Naive thymus-derived CD4-positive, alpha-beta T cell (primary cell): ENCODE results near the gene CTNNA1. TPM values are rescaled to one million over a fixed set of nuclear protein-coding genes. Genes with fewer than 3 reads are reported as not detected.
"Not testable (repeated sequence)": the region's sequence is repeated elsewhere in the genome, so short reads cannot be mapped to it uniquely, and the experiment has no call there.

ENCODE experiments used
- ATAC-seq: fragments of 150-1000 bp; cut with Tn5 transposase; 2 replicates; pipeline ENCODE4 v1.10.0; 2021; ENCODE audit warnings: mild to moderate bottlenecking, moderate library complexity
- CTCF ChIA-PET: fragments of 350-600 bp; sonication (Branson Sonifier 250); formaldehyde crosslinking; loops from one replicate; lab custom pipeline; 2021; ENCODE audit warnings: antibody characterized with exemption; lab: Charles Lee
- POLR2A ChIA-PET: fragments of 350-600 bp; sonication (Branson Sonifier 250); formaldehyde crosslinking; loops from one replicate; lab custom pipeline; 2021; ENCODE audit warnings: antibody characterized with exemption, inconsistent platforms; lab: Charles Lee
- DNase-seq, 9 donors: peaks; one replicate each; pipeline versions ENCODE4 v3.0.0 to v3.0.0-alpha.2; 2020 to 2022; ENCODE audit warnings: mixed read lengths in 1 of 9
- H3K27ac ChIP-seq: one replicate; pipeline ENCODE4 v1.7.0; 2013; ENCODE audit warnings: mild to moderate bottlenecking, low read depth, low read length, moderate library complexity
- H3K27me3 ChIP-seq, 2 donors: one replicate each; pipeline ENCODE4 v1.7.0; 2013; ENCODE audit warnings: low read length in 2 of 2, mild to moderate bottlenecking in 2 of 2, moderate library complexity in 2 of 2; ENCODE audit not compliant: control insufficient read depth in 2 of 2, insufficient read depth in 2 of 2
- H3K36me3 ChIP-seq, 3 experiments: 1 replicate in 2 of 3; 2 replicates in 1 of 3; pipeline ENCODE4 v1.7.0; 2013; ENCODE audit warnings: low read length in 3 of 3, mild to moderate bottlenecking in 3 of 3, moderate library complexity in 1 of 3; ENCODE audit not compliant: insufficient read depth in 3 of 3, control insufficient read depth in 2 of 3
- H3K4me1 ChIP-seq, 2 donors: one replicate each; pipeline ENCODE4 v1.7.0; 2013; ENCODE audit warnings: low read length in 2 of 2, mild to moderate bottlenecking in 2 of 2, moderate library complexity in 1 of 2; ENCODE audit not compliant: control insufficient read depth in 2 of 2, insufficient read depth in 2 of 2
- H3K4me3 ChIP-seq: 2 replicates; pipeline ENCODE4 v1.7.0; 2013; ENCODE audit warnings: mild to moderate bottlenecking, low read length
- H3K9me3 ChIP-seq, 3 experiments: 1 replicate in 2 of 3; 2 replicates in 1 of 3; pipeline ENCODE4 v1.7.0; 2013; ENCODE audit warnings: low read length in 3 of 3; ENCODE audit not compliant: control insufficient read depth in 2 of 3
- H3K27ac Mint-ChIP-seq, 9 donors: one replicate each; pipeline ENCODE4 v1.8.0; 2020 to 2022; ENCODE audit warnings: mixed read lengths in 9 of 9, mild to moderate bottlenecking in 8 of 9, moderate library complexity in 5 of 9, inconsistent platforms in 2 of 9
- H3K27me3 Mint-ChIP-seq, 5 donors: one replicate each; pipeline ENCODE4 v1.8.0; 2021 to 2022; ENCODE audit warnings: mixed read lengths in 5 of 5, mild to moderate bottlenecking in 1 of 5
- H3K36me3 Mint-ChIP-seq, 5 donors: one replicate each; pipeline ENCODE4 v1.8.0; 2020 to 2022; ENCODE audit warnings: mixed read lengths in 5 of 5, mild to moderate bottlenecking in 3 of 5, inconsistent platforms in 1 of 5
- H3K4me1 Mint-ChIP-seq, 7 donors: one replicate each; pipeline ENCODE4 v1.8.0; 2020 to 2022; ENCODE audit warnings: mixed read lengths in 7 of 7, mild to moderate bottlenecking in 3 of 7, inconsistent platforms in 1 of 7
- H3K4me3 Mint-ChIP-seq, 10 donors: one replicate each; pipeline ENCODE4 v1.8.0; 2020 to 2022; ENCODE audit warnings: mild to moderate bottlenecking in 10 of 10, mixed read lengths in 10 of 10, moderate library complexity in 6 of 10, inconsistent platforms in 2 of 10
- H3K9me3 Mint-ChIP-seq, 11 donors: one replicate each; pipeline ENCODE4 v1.8.0; 2020 to 2022; ENCODE audit warnings: mixed read lengths in 11 of 11, mild to moderate bottlenecking in 4 of 11, inconsistent platforms in 1 of 11, moderate library complexity in 1 of 11
- intact Hi-C, 2 donors: fragments of 100-400 bp; cut with micrococcal nuclease; formaldehyde crosslinking; loops; one replicate each; pipeline ENCODE4 v1.15.1; 2023
- polyA plus RNA-seq, 2 donors: library from polyadenylated mRNA; unstranded; fragments of 300-500 nt; fragmentation: Illumina TruSeq; gene quantifications; one replicate each; pipeline ENCODE4 v1.2.3, GENCODE V29; 2021
- total RNA-seq, 6 experiments: library from RNA in 5 of 6; stranded (reverse) in 5 of 6; gene quantifications; 1 replicate in 5 of 6; 2 replicates in 1 of 6; pipeline ENCODE4 v1.2.3 and lab custom pipeline; 2021 to 2026

The CTNNA1 gene
- total and polyA plus RNA-seq, 7 experiments from 2014 or later, result 0.78 to 52.9 (median 5.6) TPM

- H3K27me3 Mint-ChIP-seq, result peaks cover 4 to 29% (median 27%) of the 10 kb centered on the region in 5 donors
- Histone ChIP-seq H3K4me3 (no peak overlapping the region), H3K4me1 (peaks cover 0 to 3% of the 10 kb centered on the region in 2 donors), H3K27ac (no peak overlapping the region), H3K27me3 (peaks cover 0 to 5% of the 10 kb centered on the region in 2 donors), H3K9me3 (no peaks in the 10 kb centered on the region), H3K36me3 (no peaks in the 10 kb centered on the region)
- H3K4me1 Mint-ChIP-seq, result peaks cover 7 to 21% (median 13%) of the 10 kb centered on the region in 7 donors
- H3K36me3 Mint-ChIP-seq, result peaks cover 0 to 4% (median 0%) of the 10 kb centered on the region in 5 donors
- CTCF ChIA-PET, result no interaction called here
- DNase-seq (no peak), ATAC-seq (no peak)
- H3K27ac Mint-ChIP-seq, result no peak overlapping the region
- peaks cover 0 to 5% (median 0%) of the 10 kb centered on the region in 11 donors for H3K9me3 Mint-ChIP-seq
- no peak overlapping the region for H3K4me3 Mint-ChIP-seq
- intact Hi-C loops, result no loop called here
- POLR2A ChIA-PET, result no interaction called here
Observed at GRCh38 chr5:138739938-138740337, 13.3 kb upstream of the CTNNA1 start.

DNA sequence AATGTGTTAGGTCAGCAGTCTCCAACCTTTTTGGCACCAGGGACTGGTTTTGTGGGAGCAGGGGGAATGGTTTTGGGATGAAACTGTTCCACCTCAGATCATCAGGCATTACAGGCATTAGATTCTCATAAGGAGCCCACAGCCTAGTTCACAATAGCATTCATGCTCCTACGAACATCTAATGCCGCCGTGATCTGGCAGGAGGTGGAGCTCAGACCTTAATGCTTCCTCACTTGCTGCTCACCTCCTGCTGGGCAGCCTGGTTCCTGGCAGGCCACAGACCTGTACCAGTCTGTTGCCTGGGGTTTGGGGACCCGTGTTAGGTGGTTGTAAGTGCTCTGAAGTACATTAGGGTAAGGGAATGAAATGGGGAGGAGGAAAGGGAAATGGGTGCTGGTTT, 9.7 kb upstream of the CTNNA1 start:
- Mint-ChIP-seq H3K27ac (no peak overlapping the region), H3K4me3 (no peak overlapping the region), H3K36me3 (peaks cover 0 to 2% (median 0%) of the 10 kb centered on the region in 5 donors), H3K4me1 (peaks cover 7 to 16% (median 13%) of the 10 kb centered on the region in 7 donors), H3K27me3 (peaks cover 2 to 18% (median 10%) of the 10 kb centered on the region in 5 donors), H3K9me3 (peaks cover 0 to 2% (median 0%) of the 10 kb centered on the region in 11 donors)
- Histone ChIP-seq H3K27me3 (peaks cover 0 to under 1% of the 10 kb centered on the region in 2 donors), H3K4me3 (no peak overlapping the region), H3K27ac (no peak overlapping the region), H3K4me1 (peaks cover 0 to 3% of the 10 kb centered on the region in 2 donors), H3K9me3 (no peaks in the 10 kb centered on the region), H3K36me3 (no peaks in the 10 kb centered on the region)
- intact Hi-C loops, result no loop called here
- POLR2A ChIA-PET, result no interaction called here
- DNase-seq (no peak), ATAC-seq (no peak)
- CTCF ChIA-PET, result no interaction called here

DNA sequence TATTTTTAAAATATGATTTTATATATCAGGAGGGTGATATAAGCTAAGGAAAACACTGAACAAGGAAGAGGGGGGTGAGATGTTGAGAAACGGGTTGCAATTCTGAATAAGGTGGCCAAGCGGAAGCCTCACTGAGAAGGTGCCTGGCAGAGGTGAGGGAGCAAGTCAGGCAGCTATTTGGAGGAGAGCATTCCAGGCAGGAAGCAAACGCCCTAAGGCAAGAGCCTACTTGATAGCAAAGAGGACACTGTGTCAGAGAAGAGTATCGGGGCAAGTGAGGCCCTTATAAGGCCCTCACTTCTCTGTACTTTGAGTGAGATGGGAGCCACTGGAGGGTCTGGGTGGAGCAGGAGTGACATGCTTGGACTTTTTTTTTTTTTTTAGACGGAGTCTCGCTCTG, 8.0 kb upstream of the CTNNA1 start:
- H3K4me3 Mint-ChIP-seq, result no peak overlapping the region

GRCh38 chr5:138748630-138749081, 4.6 kb upstream of the CTNNA1 start:
- no peaks in the 10 kb centered on the region for H3K27me3 ChIP-seq
- Mint-ChIP-seq H3K36me3 (peaks cover 0 to 2% (median 0%) of the 10 kb centered on the region in 5 donors), H3K27ac (no peak overlapping the region), H3K9me3 (peaks cover 0 to 1% (median 0%) of the 10 kb centered on the region in 11 donors), H3K4me3 (no peak overlapping the region), H3K27me3 (peaks cover 9 to 27% (median 20%) of the 10 kb centered on the region in 5 donors), H3K4me1 (peaks cover 0 to 10% (median 5%) of the 10 kb centered on the region in 7 donors)
- DNase-seq (no peak), ATAC-seq (no peak)
- POLR2A ChIA-PET, result no interaction called here
- intact Hi-C loops, result no loop called here
- CTCF ChIA-PET, result no interaction called here
- H3K36me3 ChIP-seq, result no peaks in the 10 kb centered on the region
- H3K27ac ChIP-seq, result no peak overlapping the region
- H3K4me3 ChIP-seq, result no peak overlapping the region
- H3K4me1 ChIP-seq, result no peaks in the 10 kb centered on the region
- no peaks in the 10 kb centered on the region for H3K9me3 ChIP-seq

More for the DNA sequence above, 8.0 kb upstream of the CTNNA1 start:
- H3K27me3 ChIP-seq, result no peaks in the 10 kb centered on the region
- ChIA-PET POLR2A (no interaction called here), CTCF (no interaction called here)
- no peak for DNase-seq
- H3K27ac ChIP-seq, result no peak overlapping the region
- peaks cover 7 to 14% (median 13%) of the 10 kb centered on the region in 7 donors for H3K4me1 Mint-ChIP-seq
- no peak overlapping the region for H3K27ac Mint-ChIP-seq
- no peak overlapping the region for H3K4me3 ChIP-seq
- peaks cover 9 to 17% (median 13%) of the 10 kb centered on the region in 5 donors for H3K27me3 Mint-ChIP-seq
- ATAC-seq, result no peak
- H3K9me3 ChIP-seq, result no peaks in the 10 kb centered on the region
- intact Hi-C loops, result no loop called here
- peaks cover 0 to 2% (median 0%) of the 10 kb centered on the region in 11 donors for H3K9me3 Mint-ChIP-seq
- peaks cover 0 to 2% (median 0%) of the 10 kb centered on the region in 5 donors for H3K36me3 Mint-ChIP-seq
- H3K36me3 ChIP-seq, result no peaks in the 10 kb centered on the region
- H3K4me1 ChIP-seq, result peaks cover 0 to 3% of the 10 kb centered on the region in 2 donors

DNA sequence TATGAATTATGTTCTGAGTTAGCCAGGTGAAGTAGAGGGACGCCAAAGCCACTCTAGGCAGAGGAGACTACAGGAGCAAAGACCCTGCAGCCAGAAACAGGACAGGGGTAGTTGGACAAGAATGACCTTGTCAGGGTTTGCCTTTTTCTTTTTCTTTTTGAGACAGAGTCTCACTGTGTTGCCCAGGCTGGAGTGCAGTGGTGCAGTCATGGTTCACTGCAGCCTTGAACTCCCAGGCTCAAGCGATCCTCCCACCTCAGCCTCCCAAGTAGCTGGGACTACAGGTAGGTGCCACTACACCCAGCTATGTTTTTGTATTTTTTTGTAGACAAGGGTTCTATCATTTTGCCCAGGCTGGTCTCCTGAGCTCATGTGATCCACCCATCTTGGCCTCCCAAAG, 1.9 kb upstream of the CTNNA1 start:
- H3K9me3 Mint-ChIP-seq, H3K27me3 ChIP-seq, DNase-seq, H3K36me3 ChIP-seq, POLR2A ChIA-PET, H3K9me3 ChIP-seq, H3K4me3 ChIP-seq, CTCF ChIA-PET, ATAC-seq, H3K27ac Mint-ChIP-seq, H3K27ac ChIP-seq, H3K36me3 Mint-ChIP-seq, H3K4me1 ChIP-seq: not testable (repeated sequence)
- peak overlapping the region in 1 of 10 donors; percentile 75 for H3K4me3 Mint-ChIP-seq
- intact Hi-C loops, result loop anchor here (5.0 to 10.0 kb wide), 4 partner anchors 97 to 641 kb away; partner anchors contain the start of genes HSPA9 (in 1 of the 2) and SIL1 (in 1 of the 2)
- peaks cover 8 to 19% (median 15%) of the 10 kb centered on the region in 7 donors for H3K4me1 Mint-ChIP-seq
- H3K27me3 Mint-ChIP-seq, result peaks cover 25 to 43% (median 34%) of the 10 kb centered on the region in 5 donors

DNA sequence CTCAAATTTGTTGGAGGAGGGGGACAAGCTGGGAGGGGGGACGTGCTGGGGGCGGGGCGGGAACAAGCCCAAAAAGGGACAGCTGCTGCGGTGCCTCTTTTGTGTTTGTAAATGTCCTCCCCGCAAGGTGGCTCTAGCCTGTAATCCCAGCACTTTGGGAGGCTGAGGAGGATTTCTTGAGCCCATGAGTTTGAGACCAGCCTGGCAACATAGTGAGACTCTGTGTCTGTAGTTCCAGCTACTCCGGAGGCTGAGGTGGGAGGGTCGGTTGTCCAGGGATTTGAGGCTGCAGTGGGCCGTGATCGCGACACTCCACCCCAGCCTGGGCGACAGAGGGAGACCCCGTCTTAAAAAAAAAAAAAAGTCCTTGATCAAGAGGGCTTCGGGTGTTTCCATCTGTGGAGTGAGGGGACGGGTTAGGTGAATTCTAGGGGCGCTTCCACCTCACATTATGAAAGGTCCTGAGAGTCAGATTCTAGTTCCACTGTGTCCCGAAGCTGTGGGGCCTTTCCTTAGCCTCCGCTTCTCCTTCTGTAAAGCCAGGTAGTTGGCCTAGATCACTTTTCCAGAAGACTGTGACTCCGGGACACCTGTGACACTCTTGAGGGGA, 779 bp upstream of the CTNNA1 start:
- Histone ChIP-seq H3K9me3 (no peaks in the 10 kb centered on the region), H3K4me3 (peak overlapping the region; percentile 13), H3K36me3 (no peaks in the 10 kb centered on the region), H3K4me1 (peaks cover 6 to 7% of the 10 kb centered on the region in 2 donors), H3K27ac (no peak overlapping the region), H3K27me3 (no peaks in the 10 kb centered on the region)
- H3K27me3 Mint-ChIP-seq, result peaks cover 36 to 48% (median 44%) of the 10 kb centered on the region in 5 donors
- DNase-seq, result peak in 1 of 9 donors; percentile 4
- peaks cover 0 to 8% (median 0%) of the 10 kb centered on the region in 5 donors for H3K36me3 Mint-ChIP-seq
- CTCF ChIA-PET, result no interaction called here
- ATAC-seq, result no peak
- H3K4me1 Mint-ChIP-seq, result peaks cover 8 to 23% (median 15%) of the 10 kb centered on the region in 7 donors
- POLR2A ChIA-PET, result no interaction called here
- intact Hi-C loops, result loop anchor here (2.0 to 10.0 kb wide), 6 partner anchors 98 to 640 kb away; partner anchors contain the start of genes HSPA9 (in 1 of the 2) and SIL1 (in 1 of the 2)
- H3K4me3 Mint-ChIP-seq, result peak overlapping the region; percentile 54 to 89 (median 78)
- peaks cover 0 to 19% (median 2%) of the 10 kb centered on the region in 11 donors for H3K9me3 Mint-ChIP-seq
- peak overlapping the region in 2 of 9 donors; percentile 24 to 67 for H3K27ac Mint-ChIP-seq
